A673 (cell line): ENCODE results near the gene DHRS9.

Experiments used
- CTCF ChIP-seq: fragments of 300-800, 200-600 bp; sonication (generic); conservative IDR thresholded peaks from 2 replicates; pipeline ENCODE4 v1.5.1; 2017; ENCODE audit warnings: low read depth, mild to moderate bottlenecking, antibody characterized with exemption, low read length, moderate library complexity, mixed read lengths
- EZH2 ChIP-seq: fragments of 200-600 bp; sonication (generic); IDR thresholded peaks from 2 replicates; pipeline ENCODE4 v1.6.1; 2017; ENCODE audit warnings: borderline replicate concordance, low read depth, mild to moderate bottlenecking, mixed read lengths, antibody characterized with exemption, low read length; ENCODE audit not compliant: poor library complexity, severe bottlenecking

- TF ChIP-seq CTCF = no peak
- no peak for TF ChIP-seq EZH2
Observed at GRCh38 chr2:169049142-169049541, 20.2 kb upstream of the DHRS9 start.
